ENCODE results near the gene GPR142.

Gene GPR142

GRCh38 chr17:74380086-74380958 is 13.0 kb downstream of the GPR142 start:
- no peak for DNase-seq (ENCODE audit: low read depth, low spot score)
- no peak overlapping the region for H3K4me3 ChIP-seq (ENCODE audit: low read depth, low read length)
- no peak for TF ChIP-seq CTCF (IDR thresholded peaks at IDR 0.05; ENCODE audit: insufficient read depth, low read length, missing control alignments)
- ChIA-PET CTCF (interaction anchor here (0.8 to 6.9 kb wide), 10 partner anchors 11 to 365 kb away, joined by 3 to 74 read pairs (median 4); partner anchors contain the start of gene GPR142), POLR2A (no interaction called here)

GRCh38 chr17:74380959-74381808 is 13.9 kb downstream of the GPR142 start:
- TF ChIP-seq CTCF (IDR thresholded peaks at IDR 0.05; ENCODE audit: insufficient read depth, low read length, missing control alignments) = no peak
- DNase-seq (ENCODE audit: low read depth, low spot score) = no peak
- CTCF ChIA-PET = interaction anchor here (0.9 to 6.9 kb wide), 4 partner anchors 12 to 131 kb away, joined by 3 to 74 read pairs (median 3); partner anchors contain the start of gene GPR142
- no peak overlapping the region for H3K4me3 ChIP-seq (ENCODE audit: low read depth, low read length)
- POLR2A ChIA-PET = no interaction called here

GRCh38 chr17:74383141-74383540 is 15.8 kb downstream of the GPR142 start:
- no peak for TF ChIP-seq CTCF (IDR thresholded peaks at IDR 0.05; ENCODE audit: insufficient read depth, low read length, missing control alignments)
- no peak for DNase-seq (ENCODE audit: low read depth, low spot score)
- ChIA-PET CTCF (no interaction called here), POLR2A (no interaction called here)
- H3K4me3 ChIP-seq (ENCODE audit: low read depth, low read length) = no peak overlapping the region

- H3K4me3 ChIP-seq (ENCODE audit: low read depth, low read length) = no peak overlapping the region
- no peak for DNase-seq (ENCODE audit: low read depth, low spot score)
- ChIA-PET CTCF (no interaction called here), POLR2A (no interaction called here)
- no peak for TF ChIP-seq CTCF (IDR thresholded peaks at IDR 0.05; ENCODE audit: insufficient read depth, low read length, missing control alignments)
Observed at GRCh38 chr17:74385201-74385600, 17.9 kb downstream of the GPR142 start.

- ChIA-PET CTCF (no interaction called here), POLR2A (no interaction called here)
- no peak for TF ChIP-seq CTCF (IDR thresholded peaks at IDR 0.05; ENCODE audit: insufficient read depth, low read length, missing control alignments)
- DNase-seq (ENCODE audit: low read depth, low spot score) = no peak
- H3K4me3 ChIP-seq (ENCODE audit: low read depth, low read length) = no peak overlapping the region
Observed at GRCh38 chr17:74386386-74386785, 19.1 kb downstream of the GPR142 start.
